ENCODE measurements around the gene CCNY. TPM values are rescaled to one million over a fixed set of nuclear protein-coding genes. Genes with fewer than 3 reads are reported as not detected.

Gene CCNY
- total and polyA plus RNA-seq, 9 donors: 28.3 to 87.0 (median 60.9) TPM

GRCh38 chr10:35598379-35598778, 262.1 kb downstream of the CCNY start:
- H3K4me3 ChIP-seq: no peak overlapping the region
- no peak for DNase-seq
- no peaks in the 10 kb centered on the region for H3K36me3 ChIP-seq
- no peak overlapping the region for H3K27ac ChIP-seq
- intact Hi-C loops (cut with DNase I): no loop called here
- no peaks in the 10 kb centered on the region for H3K4me1 ChIP-seq (ENCODE audit: insufficient read depth)
- H3K27me3 ChIP-seq: no peaks in the 10 kb centered on the region
- no peak for TF ChIP-seq POLR2A (IDR thresholded peaks at IDR 0.05)
- TF ChIP-seq CTCF (IDR thresholded peaks at IDR 0.05): peak in 1 of 3 donors; percentile 15
- no peaks in the 10 kb centered on the region for H3K9me3 ChIP-seq
- WGBS, 3 donors: 26 to 35% (median 28%) methylated on average over 6 of the region's 6 CpGs

GRCh38 chr10:35600193-35600592, 263.9 kb downstream of the CCNY start:
- H3K9me3 ChIP-seq: no peaks in the 10 kb centered on the region
- no peaks in the 10 kb centered on the region for H3K36me3 ChIP-seq
- intact Hi-C loops (cut with DNase I): no loop called here
- H3K27ac ChIP-seq: no peak overlapping the region
- no peak overlapping the region for H3K4me3 ChIP-seq
- no peaks in the 10 kb centered on the region for H3K27me3 ChIP-seq
- DNase-seq: no peak
- WGBS, 3 donors: 55 to 65% (median 64%) methylated on average over 2 of the region's 2 CpGs
- H3K4me1 ChIP-seq (ENCODE audit: insufficient read depth): no peaks in the 10 kb centered on the region
- TF ChIP-seq POLR2A (IDR thresholded peaks at IDR 0.05) (no peak), CTCF (IDR thresholded peaks at IDR 0.05) (no peak), EP300 (IDR thresholded peaks at IDR 0.05) (no peak)

- H3K9me3 ChIP-seq: peaks cover 0 to 2% of the 10 kb centered on the region in 2 donors
- 69 to 73% (median 72%) methylated on average over 8 of the region's 8 CpGs for WGBS, 3 donors
- TF ChIP-seq POLR2A (IDR thresholded peaks at IDR 0.05) (no peak), EP300 (IDR thresholded peaks at IDR 0.05) (no peak)
- DNase-seq: no peak
- no peaks in the 10 kb centered on the region for H3K27me3 ChIP-seq
- no peaks in the 10 kb centered on the region for H3K4me1 ChIP-seq (ENCODE audit: insufficient read depth)
- H3K36me3 ChIP-seq: no peaks in the 10 kb centered on the region
- no peak within 1 kb of the TSS for H3K27ac ChIP-seq
- intact Hi-C loops (cut with DNase I): no loop called here
- no peak within 1 kb of the TSS for H3K4me3 ChIP-seq
Observed at GRCh38 chr10:35605191-35605590, 268.9 kb downstream of the CCNY start, which contains the start of gene GJD4. TSS of gene GJD4 (plus strand) at chr10:35605341. CDS start at chr10:35605568, 227 bp downstream.

GRCh38 chr10:35606430-35606829, 270.1 kb downstream of the CCNY start:
- Histone ChIP-seq H3K27me3 (no peaks in the 10 kb centered on the region), H3K4me3 (no peak overlapping the region), H3K9me3 (peaks cover 0 to 4% of the 10 kb centered on the region in 2 donors), H3K27ac (no peak overlapping the region), H3K36me3 (no peaks in the 10 kb centered on the region), H3K4me1 (ENCODE audit: insufficient read depth) (no peaks in the 10 kb centered on the region)
- DNase-seq: no peak
- intact Hi-C loops (cut with DNase I): no loop called here
- TF ChIP-seq POLR2A (IDR thresholded peaks at IDR 0.05) (no peak), CTCF (IDR thresholded peaks at IDR 0.05) (no peak), EP300 (IDR thresholded peaks at IDR 0.05) (no peak)
- WGBS, 3 donors: 30 to 50% (median 31%) methylated on average over 6 of the region's 6 CpGs

- H3K4me1 ChIP-seq (ENCODE audit: insufficient read depth): no peaks in the 10 kb centered on the region
- no peaks in the 10 kb centered on the region for H3K36me3 ChIP-seq
- H3K27me3 ChIP-seq: no peaks in the 10 kb centered on the region
- TF ChIP-seq EP300 (IDR thresholded peaks at IDR 0.05) (no peak), POLR2A (IDR thresholded peaks at IDR 0.05) (no peak), CTCF (IDR thresholded peaks at IDR 0.05) (no peak)
- H3K9me3 ChIP-seq: peaks cover 0 to 4% of the 10 kb centered on the region in 2 donors
- H3K27ac ChIP-seq: no peak overlapping the region
- peak in 2 of 5 donors; percentile 18 to 36 for DNase-seq
- WGBS, 3 donors: 8 to 16% (median 15%) methylated on average over 61 to 78 of the region's 78 CpGs
- peak overlapping the region; percentile 23 for H3K4me3 ChIP-seq
- intact Hi-C loops (cut with DNase I): no loop called here
Observed at GRCh38 chr10:35607475-35608327, 271.4 kb downstream of the CCNY start.
